Measurements from ENCODE around the gene MRPS18B. TPM values are rescaled to one million over a fixed set of nuclear protein-coding genes. Genes with fewer than 3 reads are reported as not detected.
A peak's percentile ranks its signal among the peaks of the same experiment; 100 is the strongest.

The MRPS18B gene
- total RNA-seq, 1 donor from 2014 or later = 48.9 TPM

DNA sequence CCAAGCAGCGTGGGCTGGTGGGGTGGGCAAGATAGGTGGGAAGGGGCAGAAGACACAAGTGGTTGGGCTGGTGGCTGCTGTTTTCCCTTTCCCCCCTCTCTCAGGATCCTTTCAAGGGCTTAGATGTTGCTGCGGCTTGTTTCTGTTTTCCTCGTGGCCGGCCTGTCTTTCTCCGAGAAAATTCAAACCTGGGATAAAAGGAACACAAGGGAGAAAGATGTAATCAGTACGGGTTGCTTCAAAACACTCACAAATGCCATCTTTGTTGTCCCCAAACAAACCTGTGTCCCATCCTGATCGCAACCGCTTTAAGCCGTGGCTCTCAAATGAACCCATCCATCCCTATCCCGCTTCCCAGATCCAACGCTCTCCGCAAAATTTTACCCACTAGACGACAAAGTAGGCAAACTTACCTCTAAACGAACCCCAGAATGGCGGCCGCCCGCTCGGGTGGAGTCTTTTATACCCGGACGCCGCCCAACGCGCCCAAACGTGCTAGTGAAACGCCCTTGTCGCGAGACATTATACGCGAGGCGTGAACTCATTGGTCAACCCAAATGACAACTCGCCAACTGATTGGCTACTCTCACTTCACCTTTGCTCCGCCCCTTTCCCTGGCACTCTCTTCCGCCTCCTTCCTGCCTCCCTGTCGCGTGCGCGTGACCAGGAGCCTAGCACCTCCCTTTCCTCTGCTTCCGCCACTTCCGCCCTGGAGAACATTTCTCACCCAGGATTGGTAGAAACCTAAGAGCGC, 652 bp upstream of the MRPS18B start, which contains the start of gene PPP1R10:
TSS of gene PPP1R10 (minus strand) at position 433 of the 754 bp plus-strand sequence. CDS start 7,299 bp downstream, outside the sequence.
- H3K27ac ChIP-seq = peak within 1 kb of the TSS; percentile 99
- peaks cover 39% of the 10 kb centered on the region for H3K36me3 ChIP-seq
- no peaks in the 10 kb centered on the region for H3K27me3 ChIP-seq
- H3K4me1 ChIP-seq = peaks cover 34% of the 10 kb centered on the region
- TF ChIP-seq CTCF (IDR thresholded peaks at IDR 0.05) = no peak
- peak; percentile 92 for ATAC-seq
- no peaks in the 10 kb centered on the region for H3K9me3 ChIP-seq
- intact Hi-C loops (cut with DNase I) = no loop called here
- peak; percentile 98 for DNase-seq
- peak within 1 kb of the TSS; percentile 70 for H3K4me3 ChIP-seq

DNA sequence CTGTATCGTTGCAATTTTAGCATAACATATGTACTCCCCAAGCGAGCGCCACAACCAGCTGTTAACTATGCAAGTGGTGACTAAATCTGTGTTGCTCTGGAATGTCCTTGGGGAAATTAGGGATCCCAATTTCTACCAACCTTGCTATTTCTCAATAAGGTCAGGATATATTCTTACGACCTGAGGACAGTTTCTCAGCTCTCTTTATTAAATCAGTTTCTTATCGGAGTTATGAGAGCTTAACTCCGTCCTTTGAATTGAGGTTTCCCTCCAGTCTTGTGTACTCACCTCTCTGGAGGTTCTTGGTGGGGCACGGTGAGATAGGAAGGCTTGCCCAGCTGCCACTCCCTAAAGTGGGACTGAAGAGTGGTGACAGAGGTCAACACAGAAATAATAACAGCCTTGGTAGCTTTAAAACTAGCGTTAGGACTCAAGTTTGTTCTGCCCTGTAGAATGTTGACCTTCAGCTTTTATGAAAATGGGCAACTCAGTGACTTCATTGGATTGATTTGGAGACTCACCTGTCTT, 694 bp downstream of the MRPS18B start:
- ATAC-seq = no peak
- peaks cover 51% of the 10 kb centered on the region for H3K36me3 ChIP-seq
- no peak for DNase-seq
- no peaks in the 10 kb centered on the region for H3K9me3 ChIP-seq
- intact Hi-C loops (cut with DNase I) = no loop called here
- no peaks in the 10 kb centered on the region for H3K27me3 ChIP-seq
- peak overlapping the region; percentile 69 for H3K4me3 ChIP-seq
- peaks cover 23% of the 10 kb centered on the region for H3K4me1 ChIP-seq
- H3K27ac ChIP-seq = peak overlapping the region; percentile 99
- TF ChIP-seq CTCF (IDR thresholded peaks at IDR 0.05) = no peak

DNA sequence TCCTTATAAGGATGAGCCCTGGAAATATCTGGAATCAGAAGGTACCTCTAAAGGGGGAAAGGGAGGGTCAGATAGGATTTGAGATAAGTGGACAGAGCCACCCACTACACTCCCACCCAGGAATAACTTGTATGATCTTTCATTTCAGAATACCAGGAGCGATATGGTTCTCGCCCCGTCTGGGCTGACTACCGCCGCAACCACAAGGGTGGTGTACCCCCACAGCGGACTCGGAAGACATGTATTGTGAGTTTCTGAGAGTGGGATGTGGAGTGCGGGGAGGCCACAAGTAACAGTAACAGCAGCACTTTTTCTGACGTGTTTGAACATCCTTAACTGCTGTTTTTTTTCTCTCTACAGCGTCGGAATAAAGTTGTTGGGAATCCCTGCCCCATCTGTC, 1.9 kb downstream of the MRPS18B start:
- no peaks in the 10 kb centered on the region for H3K9me3 ChIP-seq
- peaks cover 11% of the 10 kb centered on the region for H3K4me1 ChIP-seq
- no peak for TF ChIP-seq CTCF (IDR thresholded peaks at IDR 0.05)
- no peak overlapping the region for H3K27ac ChIP-seq
- ATAC-seq (no peak), DNase-seq (no peak)
- intact Hi-C loops (cut with DNase I) = no loop called here
- H3K27me3 ChIP-seq = no peaks in the 10 kb centered on the region
- no peak overlapping the region for H3K4me3 ChIP-seq
- peaks cover 63% of the 10 kb centered on the region for H3K36me3 ChIP-seq

GRCh38 chr6:30625511-30625910, 7.9 kb downstream of the MRPS18B start:
- Histone ChIP-seq H3K36me3 (peaks cover 68% of the 10 kb centered on the region), H3K27me3 (no peaks in the 10 kb centered on the region), H3K4me1 (peaks cover 8% of the 10 kb centered on the region), H3K27ac (no peak overlapping the region), H3K4me3 (no peak overlapping the region), H3K9me3 (no peaks in the 10 kb centered on the region)
- ATAC-seq (no peak), DNase-seq (no peak)
- no peak for TF ChIP-seq CTCF (IDR thresholded peaks at IDR 0.05)
- intact Hi-C loops (cut with DNase I) = no loop called here

DNA sequence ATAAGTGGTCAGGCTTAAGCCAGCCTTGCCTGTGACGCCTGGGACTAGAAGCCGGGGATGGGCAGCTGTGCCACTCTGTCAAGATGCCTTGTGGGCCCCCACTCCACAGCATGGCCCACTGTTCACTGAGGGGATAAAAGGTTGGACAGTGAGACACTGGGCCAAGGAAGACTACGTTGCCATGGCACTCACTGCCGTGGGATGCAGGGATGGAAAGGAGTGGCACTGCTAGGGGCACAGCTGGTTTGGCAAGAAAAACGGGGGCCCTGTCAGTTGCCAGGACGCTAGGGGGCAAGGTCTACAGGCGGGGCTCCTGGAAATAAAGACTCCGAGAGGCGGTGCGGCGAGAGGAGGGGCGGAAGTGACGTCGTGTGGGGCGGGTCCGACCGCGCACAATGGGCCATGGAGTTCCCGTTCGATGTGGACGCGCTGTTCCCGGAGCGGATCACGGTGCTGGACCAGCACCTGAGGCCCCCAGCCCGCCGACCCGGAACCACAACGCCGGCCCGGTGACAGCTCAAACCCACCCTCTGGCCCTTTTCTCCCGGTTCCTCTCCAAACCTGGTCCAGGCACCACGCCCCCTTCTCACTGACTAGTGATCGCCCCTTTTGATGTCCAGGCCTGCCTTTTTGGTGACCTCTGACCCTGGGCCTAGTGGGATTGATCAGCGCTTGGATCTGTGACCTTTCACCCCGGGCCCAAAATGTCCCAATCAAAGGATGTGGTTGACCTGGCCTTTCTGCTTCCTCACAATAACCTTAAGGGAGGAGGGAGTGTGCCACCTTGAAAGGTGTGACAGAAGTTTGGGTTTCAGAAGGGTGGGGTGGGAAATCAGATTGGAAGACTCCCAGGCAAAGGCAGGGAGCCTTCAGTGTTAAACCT, 9.1 kb downstream of the MRPS18B start, which contains the start of gene ATAT1:
TSS of gene ATAT1 (plus strand) at position 391 of the 883 bp plus-strand sequence.
- Histone ChIP-seq H3K4me1 (peaks cover 8% of the 10 kb centered on the region), H3K27ac (peak within 1 kb of the TSS; percentile 82), H3K9me3 (no peaks in the 10 kb centered on the region), H3K4me3 (peak within 1 kb of the TSS; percentile 61), H3K27me3 (no peaks in the 10 kb centered on the region), H3K36me3 (peaks cover 56% of the 10 kb centered on the region)
- TF ChIP-seq CTCF (IDR thresholded peaks at IDR 0.05) = peak; percentile 41
- DNase-seq (peak; percentile 94), ATAC-seq (peak; percentile 98)
- intact Hi-C loops (cut with DNase I) = no loop called here
